ENCODE results near the gene MFSD2B. TPM values are rescaled to one million over a fixed set of nuclear protein-coding genes. Genes with fewer than 3 reads are reported as not detected.

MFSD2B gene
- total RNA-seq, 1 donor from 2014 or later, result 0.26 TPM

DNA sequence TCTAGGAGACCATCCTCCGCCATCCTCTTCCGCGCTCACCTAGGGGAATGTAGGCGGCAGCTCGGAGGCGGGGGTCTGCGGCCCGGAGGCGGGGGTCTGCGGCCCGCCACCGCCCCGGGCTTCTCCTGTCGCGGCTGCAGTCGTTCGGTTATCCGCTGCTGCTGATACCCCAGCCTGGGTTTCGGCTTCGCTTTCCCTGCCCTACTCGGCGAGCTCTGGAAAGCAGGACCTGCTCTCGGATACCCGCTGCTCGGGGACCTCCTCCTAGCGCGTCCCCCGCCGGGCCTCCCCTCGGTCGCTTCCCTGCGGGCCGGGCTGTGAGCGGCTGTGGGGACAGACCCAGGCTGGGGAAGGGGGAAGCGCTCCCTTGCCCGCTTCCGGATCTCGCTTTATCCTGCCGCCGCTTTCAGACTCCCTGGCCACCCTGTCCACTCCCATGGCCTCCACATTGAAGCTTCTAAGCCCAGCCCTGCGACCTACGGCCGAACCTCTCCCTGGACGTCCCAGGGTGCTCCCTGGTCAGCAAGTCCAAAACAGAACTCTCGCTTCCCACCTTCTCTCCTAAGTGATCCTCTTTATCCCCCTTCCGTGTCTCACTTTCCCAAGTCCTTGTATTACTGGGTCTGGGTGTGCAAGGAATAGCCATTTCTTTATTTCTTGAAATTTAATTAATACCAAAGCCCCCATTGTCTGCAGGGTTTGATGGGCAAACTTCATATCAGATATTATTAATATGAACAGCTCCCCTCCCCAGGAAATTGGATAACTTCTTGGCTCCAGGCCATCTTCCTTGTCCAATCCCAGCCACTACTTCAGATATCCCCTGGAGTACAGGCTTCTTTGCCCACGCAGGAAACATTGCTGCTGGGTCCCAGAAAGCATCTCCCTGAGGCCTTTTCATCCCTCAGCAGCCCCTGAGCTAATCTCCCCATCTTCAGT lies 40.4 kb downstream of the MFSD2B start:
- DNase-seq (ENCODE audit: low read depth in 2 of 2), result peak in 1 of 2 donors; percentile 12

DNA sequence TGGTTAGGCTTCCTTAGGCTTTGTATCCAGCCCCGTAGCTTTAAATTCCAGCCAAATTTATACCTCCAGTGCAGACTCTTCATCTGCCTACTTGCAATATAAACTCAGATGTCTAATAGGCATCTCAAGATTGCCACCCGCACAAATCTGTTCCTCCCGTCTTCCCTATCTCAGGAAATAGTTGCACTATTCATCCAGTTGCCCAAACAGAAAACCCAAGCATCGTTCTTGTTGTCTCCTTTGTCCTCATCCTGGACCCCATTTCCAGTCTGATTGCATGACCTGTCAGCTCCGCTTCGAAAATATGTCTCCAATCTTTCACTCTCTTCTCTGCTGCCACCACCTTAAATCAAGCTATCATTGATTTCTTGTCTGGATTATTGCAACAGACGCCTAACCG lies 41.9 kb downstream of the MFSD2B start:
- DNase-seq (ENCODE audit: low read depth in 2 of 2), result no peak

GRCh38 chr2:24052951-24053350 lies 43.1 kb downstream of the MFSD2B start:
- no peak for DNase-seq (ENCODE audit: low read depth in 2 of 2)

GRCh38 chr2:24054366-24055010 lies 44.6 kb downstream of the MFSD2B start:
- DNase-seq (ENCODE audit: low read depth in 2 of 2), result no peak

- DNase-seq (ENCODE audit: low read depth in 2 of 2), result no peak
Observed at GRCh38 chr2:24055750-24056149, 45.9 kb downstream of the MFSD2B start.

- peak in 1 of 2 donors; percentile 29 for DNase-seq (ENCODE audit: low read depth in 2 of 2)
Observed at GRCh38 chr2:24058564-24059271, 48.8 kb downstream of the MFSD2B start.

DNA sequence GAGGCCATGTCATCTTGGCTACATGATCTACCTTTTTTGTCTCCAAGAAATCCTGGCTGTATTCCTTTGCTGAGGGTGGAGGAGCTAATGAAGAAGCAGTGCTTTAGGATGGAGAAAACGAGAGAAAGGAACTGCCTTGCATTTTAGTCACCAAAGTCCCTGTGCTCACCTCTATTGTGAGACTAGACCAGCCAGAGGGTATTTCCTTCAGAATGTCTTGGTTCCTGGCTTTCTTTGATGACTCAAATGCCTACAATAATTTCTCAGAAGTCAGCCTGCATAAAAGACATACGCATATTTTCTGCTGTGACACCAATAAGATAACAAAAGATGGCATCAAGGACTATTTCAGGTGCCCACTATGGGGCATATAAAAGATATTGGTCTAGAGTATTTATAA lies 55.5 kb downstream of the MFSD2B start:
- no peak for DNase-seq (ENCODE audit: low read depth in 2 of 2)

GRCh38 chr2:24072259-24072658 lies 62.4 kb downstream of the MFSD2B start:
- DNase-seq (ENCODE audit: low read depth in 2 of 2), result no peak

- no peak for DNase-seq (ENCODE audit: low read depth in 2 of 2)
Observed at GRCh38 chr2:24073816-24074215, 63.9 kb downstream of the MFSD2B start.

- DNase-seq (ENCODE audit: low read depth in 2 of 2), result no peak
Observed at GRCh38 chr2:24075259-24075658, 65.4 kb downstream of the MFSD2B start.

Other genes with a start within 250 kb of the MFSD2B start
- 9.2 and 10.5 TPM in 2 replicates for gene ATAD2B, start 83.0 kb upstream of the MFSD2B start, total RNA-seq
- 8.3 and 8.5 TPM in 2 replicates for gene UBXN2A, start 69.6 kb upstream of the MFSD2B start, total RNA-seq
- gene WDCP, start 37.3 kb downstream of the MFSD2B start, total RNA-seq, result 8.2 and 8.7 TPM in 2 replicates
- 7.7 and 8.0 TPM in 2 replicates for gene FKBP1B, start 39.7 kb downstream of the MFSD2B start, total RNA-seq
- 106 and 139 TPM in 2 replicates for gene SF3B6, start 66.2 kb downstream of the MFSD2B start, total RNA-seq
- 42.1 and 55.3 TPM in 2 replicates for gene TP53I3, start 74.7 kb downstream of the MFSD2B start, total RNA-seq
- gene PFN4, start 113.2 kb downstream of the MFSD2B start, total RNA-seq, result 0.26 and 0.51 TPM in 2 replicates
- 3.0 and 3.8 TPM in 2 replicates for gene FAM228B, start 113.4 kb downstream of the MFSD2B start, total RNA-seq
- 0.13 TPM in 2 replicates for gene FAM228A, start 165.0 kb downstream of the MFSD2B start, total RNA-seq

Data from dermis microvascular lymphatic vessel endothelial cell (primary cell).